Kidney (tissue), 14 donors: ENCODE data around the gene MRNIP. TPM values are rescaled to one million over a fixed set of nuclear protein-coding genes. Genes with fewer than 3 reads are reported as not detected.

Source experiments
- DNase-seq, 5 donors: peaks; one replicate each; pipeline ENCODE4 v3.0.0-alpha.2; 2013 to 2020
- FAIRE-seq: peaks from 2 replicates; lab custom pipeline; 2012; peaks lifted over from hg19 to GRCh38; lab: Jason Lieb, UNC
- H3K27ac ChIP-seq, 2 donors: one replicate each; pipeline ENCODE4 v1.7.0; 2013; ENCODE audit warnings: low read depth in 2 of 2, low read length in 2 of 2, inconsistent platforms in 1 of 2
- H3K27me3 ChIP-seq: one replicate; pipeline ENCODE4 v1.7.1; 2013; ENCODE audit warnings: low read length, inconsistent platforms; ENCODE audit not compliant: control insufficient read depth, insufficient read depth
- H3K36me3 ChIP-seq, 3 donors: one replicate each; pipeline versions ENCODE4 v1.7.0 to v1.7.1; 2013; ENCODE audit warnings: low read length in 3 of 3, control low read depth in 1 of 3, inconsistent platforms in 1 of 3; ENCODE audit not compliant: insufficient read depth in 3 of 3, control insufficient read depth in 2 of 3
- H3K4me1 ChIP-seq, 3 donors: one replicate each; pipeline versions ENCODE4 v1.7.0 to v1.7.1; 2013; ENCODE audit warnings: low read length in 3 of 3, inconsistent platforms in 1 of 3, low read depth in 1 of 3; ENCODE audit not compliant: control insufficient read depth in 2 of 3, insufficient read depth in 2 of 3
- H3K4me3 ChIP-seq, 3 donors: one replicate each; pipeline versions ENCODE4 v1.7.0 to v1.8.1; 2013; ENCODE audit warnings: low read length in 3 of 3, control low read depth in 1 of 3, inconsistent platforms in 1 of 3
- H3K9ac ChIP-seq, 3 donors: one replicate each; pipeline versions ENCODE4 v1.7.0 to v1.7.1; 2013; ENCODE audit warnings: low read length in 3 of 3, control low read depth in 1 of 3, inconsistent platforms in 1 of 3
- H3K9me3 ChIP-seq, 3 donors: one replicate each; pipeline versions ENCODE4 v1.7.0 to v1.7.1; 2013; ENCODE audit warnings: low read length in 3 of 3, control low read depth in 1 of 3, inconsistent platforms in 1 of 3; ENCODE audit not compliant: control insufficient read depth in 2 of 3, insufficient read depth in 1 of 3
- CTCF ChIP-seq: IDR thresholded peaks from 3 replicates; pipeline ENCODE4 v1.5.1; 2012; ENCODE audit warnings: mild to moderate bottlenecking, moderate library complexity, borderline replicate concordance; ENCODE audit not compliant: insufficient read depth; ENCODE audit errors: extremely low read depth
- intact Hi-C: fragments of 100-400 bp; cut with DNase I; formaldehyde crosslinking; loops from one replicate; pipeline ENCODE4 v1.11.1; 2022
- polyA plus RNA-seq: library from polyadenylated mRNA; stranded (reverse); fragments of 350-450 nt; fragmentation: Illumina TruSeq; extraction: RNeasy Lipid Tissue Mini Kit (QIAGEN cat#74804); gene quantifications from one replicate; pipeline ENCODE4 v1.2.3, GENCODE V29; 2014; ENCODE audit warnings: low read depth, low replicate concordance; ENCODE audit not compliant: insufficient read depth
- total RNA-seq: library from RNA; stranded (reverse); fragmentation: NEBNext Ultra II Directional; extraction: Animal tissue kit (Norgen Biotek cat#: 25700); gene quantifications from one replicate; pipeline ENCODE4 v1.2.1, GENCODE V29; 2021
- donor health status: control.
- donor health status: control.
- donor health status: control.
- donor health status: control.
- donor health status: control.
- donor health status: DM: yes; HTN: yes; CAD: no.
- donor health status: Normal renal cell carcinoma (clear cell type).

Gene MRNIP
- total and polyA plus RNA-seq, 2 donors from 2014 or later = 25.3 to 36.6 TPM

GRCh38 chr5:179860301-179860700 is 1.7 kb upstream of the MRNIP start:
- Histone ChIP-seq H3K36me3 (peaks cover 0 to 17% (median 8%) of the 10 kb centered on the region in 3 donors), H3K9me3 (no peaks in the 10 kb centered on the region), H3K9ac (no peak overlapping the region), H3K27ac (no peak overlapping the region), H3K27me3 (no peaks in the 10 kb centered on the region), H3K4me1 (peaks cover 0 to 6% (median 0%) of the 10 kb centered on the region in 3 donors), H3K4me3 (no peak overlapping the region)
- FAIRE-seq (no peak), DNase-seq (peak in 1 of 5 donors; percentile 36)
- intact Hi-C loops = no loop called here
- no peak for TF ChIP-seq CTCF

- Histone ChIP-seq H3K9me3 (no peaks in the 10 kb centered on the region), H3K36me3 (peaks cover 0 to 9% (median 3%) of the 10 kb centered on the region in 3 donors), H3K27ac (peak overlapping the region; percentile 90 to 93), H3K27me3 (no peaks in the 10 kb centered on the region), H3K4me1 (peaks cover 0 to 6% (median 0%) of the 10 kb centered on the region in 3 donors), H3K9ac (peak overlapping the region; percentile 13 to 87 (median 76)), H3K4me3 (peak overlapping the region; percentile 88 to 93 (median 90))
- FAIRE-seq (no peak), DNase-seq (peak in 2 of 5 donors; percentile 62 to 79)
- TF ChIP-seq CTCF = no peak
- intact Hi-C loops = no loop called here
Measured at GRCh38 chr5:179858241-179858585, 404 bp downstream of the MRNIP start.

DNA sequence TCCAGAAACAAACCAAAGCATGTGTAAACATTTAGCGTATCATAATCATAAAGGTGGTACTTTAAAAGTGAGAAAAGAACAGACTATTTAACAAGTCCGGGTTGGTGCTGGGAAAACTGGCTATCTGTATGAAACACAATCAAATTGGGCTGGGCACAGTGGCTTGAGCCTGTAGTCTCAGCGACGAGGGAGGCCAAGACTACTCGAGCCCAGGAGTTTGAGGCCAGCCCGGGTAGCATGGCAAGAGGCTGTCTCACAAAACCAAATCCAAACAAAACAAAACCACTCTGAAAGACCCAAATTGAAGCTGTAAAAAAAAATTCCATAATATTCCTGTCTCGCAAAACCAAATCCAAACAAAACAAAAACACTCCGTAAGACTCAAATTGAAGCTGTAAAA is 4.3 kb downstream of the MRNIP start:
- TF ChIP-seq CTCF = no peak
- FAIRE-seq = no peak
- Histone ChIP-seq H3K27me3 (no peaks in the 10 kb centered on the region), H3K9ac (no peak overlapping the region), H3K4me3 (no peak overlapping the region), H3K36me3 (peaks cover 12 to 33% (median 22%) of the 10 kb centered on the region in 3 donors), H3K4me1 (peaks cover 0 to 3% (median 0%) of the 10 kb centered on the region in 3 donors), H3K9me3 (no peaks in the 10 kb centered on the region), H3K27ac (no peak overlapping the region)
- DNase-seq = no peak
- intact Hi-C loops = no loop called here
